ENCODE measurements around the gene AGAP3.

The AGAP3 gene

GRCh38 chr7:151138153-151138851, 52.0 kb downstream of the AGAP3 start:
- no peak for TF ChIP-seq GATA3 (IDR thresholded peaks at IDR 0.05; ENCODE audit: low read depth, low read length)
- TF ChIP-seq GATA2 (IDR thresholded peaks at IDR 0.05; ENCODE audit: low read depth, low read length), result no peak

- TF ChIP-seq GATA3 (IDR thresholded peaks at IDR 0.05; ENCODE audit: low read depth, low read length) (no peak), GATA2 (IDR thresholded peaks at IDR 0.05; ENCODE audit: low read depth, low read length) (no peak)
These were observed 53.0 kb downstream of the AGAP3 start for GRCh38 chr7:151139071-151139790.

- TF ChIP-seq GATA3 (IDR thresholded peaks at IDR 0.05; ENCODE audit: low read depth, low read length), result no peak
- no peak for TF ChIP-seq GATA2 (IDR thresholded peaks at IDR 0.05; ENCODE audit: low read depth, low read length)
These were observed 53.5 kb downstream of the AGAP3 start for GRCh38 chr7:151139791-151140190.

- no peak for TF ChIP-seq GATA3 (IDR thresholded peaks at IDR 0.05; ENCODE audit: low read depth, low read length)
- TF ChIP-seq GATA2 (IDR thresholded peaks at IDR 0.05; ENCODE audit: low read depth, low read length), result no peak
These were observed 54.6 kb downstream of the AGAP3 start for GRCh38 chr7:151140826-151141225.

- TF ChIP-seq GATA3 (IDR thresholded peaks at IDR 0.05; ENCODE audit: low read depth, low read length), result no peak
- TF ChIP-seq GATA2 (IDR thresholded peaks at IDR 0.05; ENCODE audit: low read depth, low read length), result no peak
These were observed 55.1 kb downstream of the AGAP3 start for GRCh38 chr7:151141311-151141854.

GRCh38 chr7:151141855-151142685, 55.8 kb downstream of the AGAP3 start:
- TF ChIP-seq GATA3 (IDR thresholded peaks at IDR 0.05; ENCODE audit: low read depth, low read length) (no peak), GATA2 (IDR thresholded peaks at IDR 0.05; ENCODE audit: low read depth, low read length) (no peak)

GRCh38 chr7:151142686-151143040, 56.4 kb downstream of the AGAP3 start:
- TF ChIP-seq GATA2 (IDR thresholded peaks at IDR 0.05; ENCODE audit: low read depth, low read length), result no peak
- no peak for TF ChIP-seq GATA3 (IDR thresholded peaks at IDR 0.05; ENCODE audit: low read depth, low read length)

- TF ChIP-seq GATA2 (IDR thresholded peaks at IDR 0.05; ENCODE audit: low read depth, low read length) (no peak), GATA3 (IDR thresholded peaks at IDR 0.05; ENCODE audit: low read depth, low read length) (no peak)
These were observed 57.2 kb downstream of the AGAP3 start for GRCh38 chr7:151143261-151144015.

GRCh38 chr7:151144387-151144786, 58.1 kb downstream of the AGAP3 start:
- TF ChIP-seq GATA3 (IDR thresholded peaks at IDR 0.05; ENCODE audit: low read depth, low read length), result no peak
- no peak for TF ChIP-seq GATA2 (IDR thresholded peaks at IDR 0.05; ENCODE audit: low read depth, low read length)

GRCh38 chr7:151146761-151147160, 60.5 kb downstream of the AGAP3 start:
- TF ChIP-seq GATA3 (IDR thresholded peaks at IDR 0.05; ENCODE audit: low read depth, low read length), result no peak
- TF ChIP-seq GATA2 (IDR thresholded peaks at IDR 0.05; ENCODE audit: low read depth, low read length), result no peak

GRCh38 chr7:151148319-151149259, 62.3 kb downstream of the AGAP3 start:
- no peak for TF ChIP-seq GATA3 (IDR thresholded peaks at IDR 0.05; ENCODE audit: low read depth, low read length)
- TF ChIP-seq GATA2 (IDR thresholded peaks at IDR 0.05; ENCODE audit: low read depth, low read length), result no peak

GRCh38 chr7:151150388-151150787, 64.1 kb downstream of the AGAP3 start:
- TF ChIP-seq GATA2 (IDR thresholded peaks at IDR 0.05; ENCODE audit: low read depth, low read length), result no peak
- TF ChIP-seq GATA3 (IDR thresholded peaks at IDR 0.05; ENCODE audit: low read depth, low read length), result no peak
